PC-3 (cell line): Measurements from ENCODE around the gene TRDN. TPM values are rescaled to one million over a fixed set of nuclear protein-coding genes. Genes with fewer than 3 reads are reported as not detected.

Source experiments
- ATAC-seq: fragments of 200-7000 bp; cut with Tn5 transposase; 2 replicates; pipeline ENCODE4 v1.9.1; 2020; ENCODE audit warnings: mild to moderate bottlenecking, moderate library complexity
- BruUV-seq: library from RNA; stranded (reverse); fragments of 400-500 nt; replicated peaks from 2 replicates; lab custom pipeline; 2021; lab: Mats Ljungman, UMichigan
- CTCF ChIA-PET: fragments of 300-600 bp; sonication (Branson Sonifier 250); formaldehyde crosslinking; loops from one replicate; lab custom pipeline; 2022; ENCODE audit warnings: antibody characterized with exemption; lab: Charles Lee
- POLR2A ChIA-PET: fragments of 300-600 bp; sonication (Branson Sonifier 250); formaldehyde crosslinking; loops from one replicate; lab custom pipeline; 2022; ENCODE audit warnings: antibody characterized with exemption; ENCODE audit not compliant: unreplicated experiment; lab: Charles Lee
- DNase-seq: peaks from one replicate; pipeline ENCODE4 v3.0.0-alpha.2; 2015
- H2AFZ ChIP-seq: fragments of 300-600 bp; sonication (generic); 2 replicates; pipeline ENCODE4 v1.6.0; 2016; ENCODE audit warnings: antibody characterized with exemption, low read length
- H3F3A ChIP-seq: fragments of 300-600 bp; sonication (generic); one replicate; pipeline ENCODE4 v1.6.0; 2017; ENCODE audit warnings: antibody characterized with exemption, low read length, control low read depth, mild to moderate bottlenecking; ENCODE audit not compliant: unreplicated experiment
- H3K27ac ChIP-seq: fragments of 300-600 bp; sonication (generic); 2 replicates; pipeline ENCODE4 v1.5.1; 2016; ENCODE audit warnings: mild to moderate bottlenecking, low read length
- H3K27me3 ChIP-seq: fragments of 300-600 bp; sonication (generic); 2 replicates; pipeline ENCODE4 v1.6.1; 2016; ENCODE audit warnings: low read length, mixed read lengths
- H3K36me3 ChIP-seq: fragments of 300-600 bp; sonication (generic); 2 replicates; pipeline ENCODE4 v1.6.1; 2016; ENCODE audit warnings: low read depth, mixed run types, low read length, mixed read lengths
- H3K4me1 ChIP-seq: fragments of 300-600 bp; sonication (generic); 2 replicates; pipeline ENCODE4 v1.5.1; 2016; ENCODE audit warnings: low read length; ENCODE audit not compliant: insufficient read depth
- H3K4me2 ChIP-seq: fragments of 300-600 bp; sonication (generic); 2 replicates; pipeline ENCODE4 v1.6.0; 2016; ENCODE audit warnings: low read length
- H3K4me3 ChIP-seq: fragments of 300-600 bp; sonication (generic); 2 replicates; pipeline ENCODE4 v1.5.1; 2016; ENCODE audit warnings: mild to moderate bottlenecking, low read length, mixed read lengths
- H3K79me2 ChIP-seq: fragments of 300-600 bp; sonication (generic); 2 replicates; pipeline ENCODE4 v1.6.1; 2017; ENCODE audit warnings: low read length, mixed read lengths
- H3K9ac ChIP-seq: fragments of 300-600 bp; sonication (generic); 2 replicates; pipeline ENCODE4 v1.6.0; 2016; ENCODE audit warnings: mild to moderate bottlenecking, low read length
- H3K9me2 ChIP-seq: fragments of 300-600 bp; sonication (generic); replicated peaks from 2 replicates; pipeline ENCODE4 v1.6.1; 2016; ENCODE audit warnings: mixed run types, low read length, mixed read lengths
- H3K9me3 ChIP-seq: fragments of 300-600 bp; sonication (generic); 2 replicates; pipeline ENCODE4 v1.6.1; 2016; ENCODE audit warnings: low read length, mixed read lengths
- H4K20me1 ChIP-seq: fragments of 300-600 bp; sonication (generic); 2 replicates; pipeline ENCODE4 v1.6.1; 2016; ENCODE audit warnings: low read length, mixed read lengths
- EZH2 ChIP-seq: fragments of 300-600 bp; sonication (generic); IDR thresholded peaks from one replicate; pipeline ENCODE4 v1.6.1; 2017; ENCODE audit warnings: antibody characterized with exemption, mild to moderate bottlenecking, low read length; ENCODE audit not compliant: unreplicated experiment
- EZH2phosphoT487 ChIP-seq: fragments of 300-600 bp; sonication (generic); IDR thresholded peaks from 2 replicates; pipeline ENCODE4 v1.6.1; 2018; ENCODE audit warnings: mild to moderate bottlenecking, antibody characterized with exemption, low read length, borderline replicate concordance
- intact Hi-C: fragments of 100-400 bp; cut with micrococcal nuclease; formaldehyde crosslinking; loops from 2 replicates; pipeline ENCODE4 v1.9.0; 2023
- total RNA-seq: library from RNA; depleted of rRNA; stranded (reverse); fragments of >200 nt; gene quantifications from 2 replicates; pipeline ENCODE4 v1.2.3, GENCODE V29; 2014
- TF ChIP-seq, protein P1 (sequence below): fragments of 300-600 bp; sonication (generic); conservative IDR thresholded peaks from 2 replicates; pipeline ENCODE4 v1.5.1; 2017; ENCODE audit warnings: antibody characterized with exemption, low read depth, mild to moderate bottlenecking, low read length

Gene TRDN
- total RNA-seq, 1 experiment from 2014 or later = not detected

DNA sequence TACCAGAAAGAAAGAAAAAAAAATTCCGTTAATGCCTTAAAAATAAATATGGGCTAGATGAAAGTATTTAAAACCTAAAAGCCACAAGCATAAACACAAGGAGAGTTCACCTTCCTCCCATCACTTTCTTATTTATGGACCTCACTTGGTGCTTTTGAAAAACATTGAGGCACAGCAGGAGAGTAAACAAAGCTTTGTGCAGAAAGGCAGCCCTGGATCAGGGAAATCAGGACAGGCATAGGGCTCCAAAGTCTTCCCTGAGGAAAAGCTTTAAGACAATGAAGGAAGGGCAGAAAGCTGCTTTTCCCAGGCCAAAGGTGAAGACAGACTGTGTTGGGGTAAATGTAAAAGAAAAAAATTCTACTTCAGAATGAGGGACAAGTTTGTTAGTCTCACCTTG lies 432.8 kb downstream of the TRDN start:
- CTCF ChIA-PET = no interaction called here
- no peak for ATAC-seq

DNA sequence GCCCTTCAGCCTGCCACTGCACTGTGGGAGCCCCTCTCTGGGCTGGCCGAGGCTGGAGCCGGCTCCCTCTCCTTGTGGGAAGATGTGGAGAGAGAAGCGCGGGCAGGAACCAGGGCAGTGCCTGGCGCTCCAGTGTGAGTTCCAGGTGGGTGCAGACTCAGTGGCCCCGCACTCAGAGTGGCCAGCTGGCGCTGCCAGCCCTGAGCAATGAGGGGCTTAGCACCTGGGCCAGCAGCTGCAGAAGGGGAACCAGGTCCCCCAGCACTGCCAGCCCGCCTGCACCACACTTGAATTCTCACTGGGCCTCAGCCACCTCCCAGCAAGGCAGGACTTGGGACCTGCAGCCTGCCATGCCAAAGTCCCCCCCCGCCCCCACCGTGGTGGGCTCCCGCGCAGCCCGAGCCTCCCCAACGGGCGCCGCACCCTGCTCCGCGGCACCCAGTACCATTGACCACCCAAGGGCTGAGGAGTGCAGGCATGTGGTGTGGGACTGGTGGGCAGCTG lies 434.8 kb downstream of the TRDN start:
- Histone ChIP-seq H3K9me3 (no peaks in the 10 kb centered on the region), H3F3A (no peaks in the 10 kb centered on the region), H3K4me1 (no peaks in the 10 kb centered on the region), H2AFZ (no peak overlapping the region), H3K9me2 (no peaks in the 10 kb centered on the region), H4K20me1 (no peaks in the 10 kb centered on the region), H3K27ac (no peak overlapping the region), H3K27me3 (no peaks in the 10 kb centered on the region), H3K4me2 (no peak overlapping the region), H3K79me2 (no peaks in the 10 kb centered on the region), H3K4me3 (no peak overlapping the region), H3K36me3 (no peaks in the 10 kb centered on the region), H3K9ac (no peak overlapping the region)
- ChIA-PET POLR2A (no interaction called here), CTCF (no interaction called here)
- BruUV-seq = no TSS peak
- TF ChIP-seq EZH2 = no peak
- no peak for TF ChIP-seq EZH2phosphoT487
- TF ChIP-seq, protein P1, sequence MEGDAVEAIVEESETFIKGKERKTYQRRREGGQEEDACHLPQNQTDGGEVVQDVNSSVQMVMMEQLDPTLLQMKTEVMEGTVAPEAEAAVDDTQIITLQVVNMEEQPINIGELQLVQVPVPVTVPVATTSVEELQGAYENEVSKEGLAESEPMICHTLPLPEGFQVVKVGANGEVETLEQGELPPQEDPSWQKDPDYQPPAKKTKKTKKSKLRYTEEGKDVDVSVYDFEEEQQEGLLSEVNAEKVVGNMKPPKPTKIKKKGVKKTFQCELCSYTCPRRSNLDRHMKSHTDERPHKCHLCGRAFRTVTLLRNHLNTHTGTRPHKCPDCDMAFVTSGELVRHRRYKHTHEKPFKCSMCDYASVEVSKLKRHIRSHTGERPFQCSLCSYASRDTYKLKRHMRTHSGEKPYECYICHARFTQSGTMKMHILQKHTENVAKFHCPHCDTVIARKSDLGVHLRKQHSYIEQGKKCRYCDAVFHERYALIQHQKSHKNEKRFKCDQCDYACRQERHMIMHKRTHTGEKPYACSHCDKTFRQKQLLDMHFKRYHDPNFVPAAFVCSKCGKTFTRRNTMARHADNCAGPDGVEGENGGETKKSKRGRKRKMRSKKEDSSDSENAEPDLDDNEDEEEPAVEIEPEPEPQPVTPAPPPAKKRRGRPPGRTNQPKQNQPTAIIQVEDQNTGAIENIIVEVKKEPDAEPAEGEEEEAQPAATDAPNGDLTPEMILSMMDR = no peak
- DNase-seq = no peak
- ATAC-seq = no peak
- intact Hi-C loops = no loop called here

More for the DNA sequence above, 432.8 kb downstream of the TRDN start:
- POLR2A ChIA-PET = no interaction called here
- BruUV-seq = no TSS peak
- TF ChIP-seq, protein P1 = no peak
- TF ChIP-seq EZH2phosphoT487 (no peak), EZH2 (no peak)
- no peaks in the 10 kb centered on the region for H3K9me2 ChIP-seq
- no peaks in the 10 kb centered on the region for H3K4me1 ChIP-seq
- H4K20me1 ChIP-seq = no peaks in the 10 kb centered on the region
- H3K36me3 ChIP-seq = no peaks in the 10 kb centered on the region
- H3F3A ChIP-seq = no peaks in the 10 kb centered on the region
- H3K4me3 ChIP-seq = no peak overlapping the region
- H3K9ac ChIP-seq = no peak overlapping the region
- H3K4me2 ChIP-seq = no peak overlapping the region
- no peak for DNase-seq
- no peaks in the 10 kb centered on the region for H3K9me3 ChIP-seq
- no peaks in the 10 kb centered on the region for H3K27me3 ChIP-seq
- no peak overlapping the region for H3K27ac ChIP-seq
- no peaks in the 10 kb centered on the region for H3K79me2 ChIP-seq
- H2AFZ ChIP-seq = no peak overlapping the region
- intact Hi-C loops = no loop called here

DNA sequence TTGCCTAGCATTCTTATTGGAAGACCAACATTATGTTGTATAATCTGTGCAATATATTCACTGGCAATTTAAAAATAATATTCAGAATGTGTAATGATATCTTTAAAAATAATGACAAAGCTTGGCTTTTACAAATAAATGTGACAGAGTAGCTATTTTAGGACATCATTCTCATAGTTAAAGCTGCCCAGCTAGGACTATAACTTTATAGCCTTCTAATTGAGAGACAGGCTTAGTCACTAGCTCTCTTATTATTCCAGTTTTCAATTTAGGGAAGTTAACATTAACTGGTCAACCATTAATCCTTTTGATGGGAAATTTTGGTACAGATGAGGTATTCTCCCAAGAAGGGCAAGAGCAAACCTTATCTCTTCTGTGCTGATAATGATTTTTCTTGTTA lies 443.5 kb downstream of the TRDN start:
- Histone ChIP-seq H3K4me3 (no peak overlapping the region), H3K4me2 (no peak overlapping the region), H3K27ac (no peak overlapping the region), H3K9me2 (no peaks in the 10 kb centered on the region), H2AFZ (no peak overlapping the region), H4K20me1 (no peaks in the 10 kb centered on the region), H3F3A (no peaks in the 10 kb centered on the region), H3K27me3 (no peaks in the 10 kb centered on the region), H3K36me3 (no peaks in the 10 kb centered on the region), H3K79me2 (no peaks in the 10 kb centered on the region), H3K9ac (no peak overlapping the region), H3K4me1 (no peaks in the 10 kb centered on the region), H3K9me3 (no peaks in the 10 kb centered on the region)
- DNase-seq (no peak), ATAC-seq (no peak)
- TF ChIP-seq EZH2 (no peak), EZH2phosphoT487 (no peak)
- TF ChIP-seq, protein P1 = no peak
- POLR2A ChIA-PET = no interaction called here
- CTCF ChIA-PET = no interaction called here
- BruUV-seq = no TSS peak
- intact Hi-C loops = no loop called here
